Prostate gland (tissue), 2 donors: ENCODE measurements around the gene ITK.

ENCODE experiments used
- POLR2A ChIP-seq: fragments of 450-650 bp; IDR thresholded peaks from one replicate; pipeline ENCODE4 v1.6.1; 2016; ENCODE audit warnings: antibody characterized with exemption, mild to moderate bottlenecking
- TF ChIP-seq, protein P1 (sequence below), 4 experiments: fragments of 200-600 bp in 2 of 4; fragments of 450-650 bp in 2 of 4; sonication (generic) in 2 of 4; IDR thresholded peaks; 1 replicate in 3 of 4; 2 replicates in 1 of 4; pipeline ENCODE4 v1.5.1; 2016 to 2019; ENCODE audit warnings: antibody characterized with exemption in 4 of 4, mild to moderate bottlenecking in 2 of 4, moderate library complexity in 2 of 4

DNA sequence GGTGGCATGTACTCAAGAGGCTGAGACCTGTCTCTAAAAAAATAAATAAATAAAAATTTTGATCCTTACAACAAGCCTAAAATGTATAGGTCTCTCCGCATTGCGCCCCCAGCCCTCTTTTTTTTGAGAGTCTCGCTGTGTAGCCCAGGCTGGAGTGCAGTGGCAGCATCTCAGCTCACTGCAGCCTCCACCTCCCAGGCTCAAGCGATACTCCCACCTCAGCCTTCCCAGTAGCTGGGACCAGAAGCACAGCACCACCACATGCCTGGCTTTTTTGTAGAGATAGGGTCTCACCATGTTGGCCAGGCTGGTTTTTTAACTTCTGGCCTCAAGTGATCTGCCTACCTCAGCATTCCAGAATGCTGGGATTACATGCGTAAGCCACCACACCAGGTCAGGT lies 12.4 kb upstream of the ITK start:
- no peak for TF ChIP-seq POLR2A
- TF ChIP-seq, protein P1, sequence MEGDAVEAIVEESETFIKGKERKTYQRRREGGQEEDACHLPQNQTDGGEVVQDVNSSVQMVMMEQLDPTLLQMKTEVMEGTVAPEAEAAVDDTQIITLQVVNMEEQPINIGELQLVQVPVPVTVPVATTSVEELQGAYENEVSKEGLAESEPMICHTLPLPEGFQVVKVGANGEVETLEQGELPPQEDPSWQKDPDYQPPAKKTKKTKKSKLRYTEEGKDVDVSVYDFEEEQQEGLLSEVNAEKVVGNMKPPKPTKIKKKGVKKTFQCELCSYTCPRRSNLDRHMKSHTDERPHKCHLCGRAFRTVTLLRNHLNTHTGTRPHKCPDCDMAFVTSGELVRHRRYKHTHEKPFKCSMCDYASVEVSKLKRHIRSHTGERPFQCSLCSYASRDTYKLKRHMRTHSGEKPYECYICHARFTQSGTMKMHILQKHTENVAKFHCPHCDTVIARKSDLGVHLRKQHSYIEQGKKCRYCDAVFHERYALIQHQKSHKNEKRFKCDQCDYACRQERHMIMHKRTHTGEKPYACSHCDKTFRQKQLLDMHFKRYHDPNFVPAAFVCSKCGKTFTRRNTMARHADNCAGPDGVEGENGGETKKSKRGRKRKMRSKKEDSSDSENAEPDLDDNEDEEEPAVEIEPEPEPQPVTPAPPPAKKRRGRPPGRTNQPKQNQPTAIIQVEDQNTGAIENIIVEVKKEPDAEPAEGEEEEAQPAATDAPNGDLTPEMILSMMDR (IDR thresholded peaks at IDR 0.05), result no peak
